Right lobe of liver (tissue), 6 donors: ENCODE measurements around the gene CIRBP. TPM values are rescaled to one million over a fixed set of nuclear protein-coding genes. Genes with fewer than 3 reads are reported as not detected.

Source experiments
- ATAC-seq, 4 donors: fragments of 200-7000 bp; cut with Tn5 transposase; one replicate each; pipeline ENCODE4 v1.9.1; 2020; ENCODE audit warnings: mild to moderate bottlenecking in 4 of 4, moderate library complexity in 4 of 4
- DNase-seq, 3 donors: peaks; one replicate each; pipeline ENCODE4 v3.0.0-alpha.2; 2020
- H3K27ac ChIP-seq, 3 donors: fragments of 200-600 bp; one replicate each; pipeline ENCODE4 v1.8.0; 2022
- H3K27me3 ChIP-seq, 2 donors: fragments of 200-600 bp; one replicate each; pipeline ENCODE4 v1.8.0; 2022
- H3K36me3 ChIP-seq, 4 donors: fragments of 200-600 bp; sonication (generic) in 1 of 4; one replicate each; pipeline versions ENCODE4 v1.5.1 to v1.8.0; 2017 to 2022; ENCODE audit warnings: control low read depth in 1 of 4
- H3K4me1 ChIP-seq, 4 donors: fragments of 200-600 bp; sonication (generic) in 1 of 4; one replicate each; pipeline versions ENCODE4 v1.5.1 to v1.8.0; 2017 to 2022; ENCODE audit warnings: control low read depth in 1 of 4
- H3K4me3 ChIP-seq, 3 donors: fragments of 200-600 bp; one replicate each; pipeline ENCODE4 v1.8.0; 2022
- H3K9me3 ChIP-seq, 4 donors: fragments of 200-600 bp; sonication (generic) in 1 of 4; one replicate each; pipeline versions ENCODE4 v1.5.1 to v1.8.0; 2017 to 2022; ENCODE audit warnings: control low read depth in 1 of 4
- POLR2A ChIP-seq: fragments of 450-650 bp; IDR thresholded peaks from one replicate; pipeline ENCODE4 v1.6.1; 2017; ENCODE audit warnings: antibody characterized with exemption, mild to moderate bottlenecking
- WGBS: methylation state at CpG from one replicate; pipeline ENCODE4 v1.1.6; 2018; ENCODE audit warnings: low coverage, low lambda C conversion rate; ENCODE audit not compliant: insufficient coverage; ENCODE audit errors: missing lambda C conversion rate; 5-methylcytosine and 5-hydroxymethylcytosine counted together
- intact Hi-C, 2 donors: fragments of 100-400 bp; cut with DNase I; formaldehyde crosslinking; loops; one replicate each; pipeline versions ENCODE4 v1.11.2 to v1.14.1; 2022
- total RNA-seq, 6 experiments: library from RNA; depleted of rRNA in 2 of 6; stranded (reverse); fragments of >200 nt in 2 of 6; fragmentation: NEBNext Ultra II Directional in 3 of 6; extraction: Animal tissue kit (Norgen Biotek cat#: 25700) in 3 of 6; gene quantifications; one replicate each; pipeline versions ENCODE4 v1.1.0 to v1.2.4, GENCODE V29; 2016 to 2023
- TF ChIP-seq, protein P1 (sequence below), 4 donors: fragments of 200-600 bp in 3 of 4; fragments of 450-650 bp in 1 of 4; IDR thresholded peaks; one replicate each; pipeline versions ENCODE4 v1.5.1 to v1.8.0; 2016 to 2022; ENCODE audit warnings: antibody characterized with exemption in 4 of 4, mild to moderate bottlenecking in 2 of 4
- donor health status: DM: no; HTN: yes; CAD: no.
- donor health status: DM: no; HTN: no; CAD: no.
- donor health status: DM: no; HTN: no; CAD: no.
- donor health status: DM: no; HTN: yes; CAD: no.
- donor health status: DM: no; HTN: yes; CAD: no.

CIRBP gene
- total RNA-seq, 6 experiments from 2014 or later, result 69.2 to 111 (median 89.5) TPM

DNA sequence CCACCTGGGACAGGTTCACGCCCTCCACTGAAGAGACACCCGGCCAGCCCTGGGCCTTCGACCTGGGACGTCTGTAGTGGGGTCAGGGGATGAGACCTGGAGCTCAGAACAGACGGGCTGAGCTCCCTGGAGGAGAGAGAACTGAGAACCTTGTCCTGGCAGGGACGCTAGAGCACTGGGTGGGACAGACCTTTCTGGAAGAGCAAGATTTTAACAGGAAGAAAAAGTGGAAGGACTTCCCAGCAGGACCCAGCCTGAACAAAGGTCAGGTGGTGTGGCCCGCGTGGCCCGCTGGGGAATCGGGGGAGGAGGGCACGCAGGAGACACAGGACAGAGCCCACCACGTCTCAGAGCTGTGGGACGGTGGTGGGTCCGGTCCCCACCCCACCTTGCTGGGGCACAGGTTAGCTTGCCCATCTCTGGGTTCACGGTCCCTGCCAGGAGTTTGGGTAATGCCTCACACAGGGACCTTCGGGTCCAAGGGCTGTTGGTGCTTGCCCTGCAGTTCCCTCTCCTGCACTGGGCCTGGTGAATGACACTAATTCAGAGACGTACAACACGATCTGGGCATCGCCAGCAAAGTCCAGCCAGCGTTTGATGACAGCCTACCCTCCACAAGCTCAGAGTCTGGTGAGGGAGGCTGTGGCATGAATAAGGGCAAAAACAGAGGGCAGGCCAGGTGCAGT is 15.3 kb downstream of the CIRBP start:
- Histone ChIP-seq H3K27me3 (no peaks in the 10 kb centered on the region), H3K27ac (peak overlapping the region; percentile 63 to 88 (median 70)), H3K4me1 (peaks cover 0 to 29% (median 11%) of the 10 kb centered on the region in 4 donors), H3K9me3 (no peaks in the 10 kb centered on the region), H3K36me3 (peaks cover 0 to under 1% (median under 1%) of the 10 kb centered on the region in 4 donors), H3K4me3 (peak overlapping the region; percentile 29 to 57 (median 46))
- DNase-seq (peak in 2 of 3 donors; percentile 78 to 88), ATAC-seq (peak; percentile 51 to 65 (median 58))
- intact Hi-C loops, result loop anchor here in 1 of 2 donors (10.0 kb wide), 2 partner anchors 110 to 220 kb away; no protein-coding TSS in a partner anchor
- 21% methylated on average over 6 of the region's 20 CpGs for WGBS
- TF ChIP-seq POLR2A, result peak; percentile 19
- TF ChIP-seq, protein P1, sequence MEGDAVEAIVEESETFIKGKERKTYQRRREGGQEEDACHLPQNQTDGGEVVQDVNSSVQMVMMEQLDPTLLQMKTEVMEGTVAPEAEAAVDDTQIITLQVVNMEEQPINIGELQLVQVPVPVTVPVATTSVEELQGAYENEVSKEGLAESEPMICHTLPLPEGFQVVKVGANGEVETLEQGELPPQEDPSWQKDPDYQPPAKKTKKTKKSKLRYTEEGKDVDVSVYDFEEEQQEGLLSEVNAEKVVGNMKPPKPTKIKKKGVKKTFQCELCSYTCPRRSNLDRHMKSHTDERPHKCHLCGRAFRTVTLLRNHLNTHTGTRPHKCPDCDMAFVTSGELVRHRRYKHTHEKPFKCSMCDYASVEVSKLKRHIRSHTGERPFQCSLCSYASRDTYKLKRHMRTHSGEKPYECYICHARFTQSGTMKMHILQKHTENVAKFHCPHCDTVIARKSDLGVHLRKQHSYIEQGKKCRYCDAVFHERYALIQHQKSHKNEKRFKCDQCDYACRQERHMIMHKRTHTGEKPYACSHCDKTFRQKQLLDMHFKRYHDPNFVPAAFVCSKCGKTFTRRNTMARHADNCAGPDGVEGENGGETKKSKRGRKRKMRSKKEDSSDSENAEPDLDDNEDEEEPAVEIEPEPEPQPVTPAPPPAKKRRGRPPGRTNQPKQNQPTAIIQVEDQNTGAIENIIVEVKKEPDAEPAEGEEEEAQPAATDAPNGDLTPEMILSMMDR (IDR thresholded peaks at IDR 0.05), result no peak

GRCh38 chr19:1284979-1285736 is 16.0 kb downstream of the CIRBP start:
- intact Hi-C loops, result loop anchor here in 1 of 2 donors (10.0 kb wide), 2 partner anchors 110 to 220 kb away; no protein-coding TSS in a partner anchor
- Histone ChIP-seq H3K4me3 (peak overlapping the region in 1 of 3 donors; percentile 5), H3K9me3 (no peaks in the 10 kb centered on the region), H3K27ac (peak overlapping the region; percentile 63 to 88 (median 70)), H3K36me3 (no peaks in the 10 kb centered on the region), H3K27me3 (no peaks in the 10 kb centered on the region), H3K4me1 (peaks cover 0 to 29% (median 11%) of the 10 kb centered on the region in 4 donors)
- TF ChIP-seq, protein P1 (IDR thresholded peaks at IDR 0.05), result no peak
- no peak for TF ChIP-seq POLR2A
- ATAC-seq (no peak), DNase-seq (peak in 2 of 3 donors; percentile 49 to 55)
- WGBS, result no CpG with 5 or more reads among the region's 51 CpGs

GRCh38 chr19:1285737-1286360 is 16.7 kb downstream of the CIRBP start, which contains the start of gene EFNA2:
EFNA2 (plus strand) TSS chr19:1285873; CDS start chr19:1286169, 296 bp downstream.
- WGBS, result 0% methylated on average over 11 of the region's 113 CpGs
- H3K27ac ChIP-seq, result peak within 1 kb of the TSS; percentile 63 to 88 (median 70)
- H3K27me3 ChIP-seq, result no peaks in the 10 kb centered on the region
- H3K4me3 ChIP-seq, result peak within 1 kb of the TSS; percentile 23 to 46 (median 43)
- DNase-seq, result no peak
- no peak for TF ChIP-seq POLR2A
- TF ChIP-seq, protein P1 (IDR thresholded peaks at IDR 0.05), result peak in 1 of 4 donors; percentile 30
- H3K36me3 ChIP-seq, result no peaks in the 10 kb centered on the region
- H3K4me1 ChIP-seq, result peaks cover 0 to 29% (median 11%) of the 10 kb centered on the region in 4 donors
- intact Hi-C loops, result loop anchor here in 1 of 2 donors (10.0 kb wide), 2 partner anchors 109 to 219 kb away; no protein-coding TSS in a partner anchor
- H3K9me3 ChIP-seq, result no peaks in the 10 kb centered on the region
- ATAC-seq, result peak in 1 of 4 donors; percentile 1
